COR-L47 (cell line): ENCODE data around the gene RGS8.
"Not testable (repeated sequence)": the region's sequence is repeated elsewhere in the genome, so short reads cannot be mapped to it uniquely, and the experiment has no call there.

Experiments used
- DNase-seq: peaks from one replicate; lab custom pipeline; 2025; lab: John Stamatoyannopoulos, UW

RGS8 gene

GRCh38 chr1:182702826-182703524 is 18.6 kb upstream of the RGS8 start:
- no peak for DNase-seq

- no peak for DNase-seq
Measured at GRCh38 chr1:182700351-182700709, 15.9 kb upstream of the RGS8 start.

- DNase-seq: no peak
Measured at GRCh38 chr1:182699393-182700350, 15.3 kb upstream of the RGS8 start.

GRCh38 chr1:182698971-182699370 is 14.6 kb upstream of the RGS8 start:
- DNase-seq: no peak

GRCh38 chr1:182693139-182693538 is 8.8 kb upstream of the RGS8 start:
- not testable (repeated sequence) for DNase-seq

GRCh38 chr1:182690886-182691443 is 6.6 kb upstream of the RGS8 start:
- no peak for DNase-seq

GRCh38 chr1:182688436-182689205 is 4.2 kb upstream of the RGS8 start:
- DNase-seq: no peak

GRCh38 chr1:182687361-182687760 is 3.0 kb upstream of the RGS8 start:
- DNase-seq: no peak

GRCh38 chr1:182686446-182686845 is 2.1 kb upstream of the RGS8 start:
- DNase-seq: no peak

- no peak for DNase-seq
Measured at GRCh38 chr1:182685215-182685614, 828 bp upstream of the RGS8 start.

GRCh38 chr1:182682898-182683501 is 1.4 kb downstream of the RGS8 start:
- DNase-seq: no peak

- DNase-seq: no peak
Measured at GRCh38 chr1:182682406-182682805, 2.0 kb downstream of the RGS8 start.

- DNase-seq: no peak
Measured at GRCh38 chr1:182681568-182681912, 2.8 kb downstream of the RGS8 start.

GRCh38 chr1:182680901-182681567 is 3.4 kb downstream of the RGS8 start:
- DNase-seq: no peak

- no peak for DNase-seq
Measured at GRCh38 chr1:182680408-182680807, 4.0 kb downstream of the RGS8 start.

- no peak for DNase-seq
Measured at GRCh38 chr1:182679684-182680083, 4.7 kb downstream of the RGS8 start.

- DNase-seq: no peak
Measured at GRCh38 chr1:182677397-182678098, 6.8 kb downstream of the RGS8 start.

GRCh38 chr1:182676274-182676673 is 8.1 kb downstream of the RGS8 start:
- DNase-seq: no peak

GRCh38 chr1:182674346-182675246 is 9.8 kb downstream of the RGS8 start:
- DNase-seq: no peak

GRCh38 chr1:182672487-182672836 is 11.9 kb downstream of the RGS8 start:
- no peak for DNase-seq
